Activated naive CD4-positive, alpha-beta T cell treated with anti-CD3 and anti-CD28 coated beads for 36 hours (primary cell): ENCODE data around the gene NLGN1. TPM values are rescaled to one million over a fixed set of nuclear protein-coding genes. Genes with fewer than 3 reads are reported as not detected.
"Not testable (repeated sequence)": the region's sequence is repeated elsewhere in the genome, so short reads cannot be mapped to it uniquely, and the experiment has no call there.

ENCODE experiments used
- CTCF ChIA-PET: fragments of 350-600 bp; sonication (Branson Sonifier 250); formaldehyde crosslinking; loops from one replicate; lab custom pipeline; 2021; ENCODE audit warnings: antibody characterized with exemption; lab: Charles Lee
- DNase-seq: peaks from one replicate; pipeline ENCODE4 v3.0.0-alpha.2; 2020
- H3K27ac Mint-ChIP-seq: one replicate; pipeline ENCODE4 v1.8.0; 2021; ENCODE audit warnings: mild to moderate bottlenecking, mixed read lengths
- H3K27me3 Mint-ChIP-seq: one replicate; pipeline ENCODE4 v1.8.0; 2021; ENCODE audit warnings: low read depth, mixed read lengths
- H3K36me3 Mint-ChIP-seq: one replicate; pipeline ENCODE4 v1.8.0; 2021; ENCODE audit warnings: low read depth, mixed read lengths
- H3K4me1 Mint-ChIP-seq: one replicate; pipeline ENCODE4 v1.8.0; 2021; ENCODE audit warnings: low read depth, mixed read lengths
- H3K4me3 Mint-ChIP-seq: one replicate; pipeline ENCODE4 v1.8.0; 2021; ENCODE audit warnings: mild to moderate bottlenecking, moderate library complexity, mixed read lengths
- H3K9me3 Mint-ChIP-seq: one replicate; pipeline ENCODE4 v1.8.0; 2021; ENCODE audit warnings: mixed read lengths
- intact Hi-C: fragments of 100-400 bp; cut with micrococcal nuclease; formaldehyde crosslinking; loops from one replicate; pipeline ENCODE4 v1.15.1; 2023
- total RNA-seq, 2 experiments: library from RNA; stranded (reverse); gene quantifications; one replicate each; pipeline ENCODE4 v1.2.3, GENCODE V29; 2021

Gene NLGN1
- total RNA-seq, 2 experiments from 2014 or later, result not detected

- Mint-ChIP-seq H3K4me3 (no peak overlapping the region), H3K9me3 (no peaks in the 10 kb centered on the region), H3K27me3 (no peaks in the 10 kb centered on the region), H3K27ac (no peak overlapping the region), H3K36me3 (no peaks in the 10 kb centered on the region), H3K4me1 (no peaks in the 10 kb centered on the region)
- CTCF ChIA-PET, result interaction anchor here (0.7 kb wide), 1 partner anchor 129 kb away, joined by 3 read pairs; no protein-coding TSS in a partner anchor
- intact Hi-C loops, result no loop called here
- no peak for DNase-seq
Observed at GRCh38 chr3:174204765-174205164, 807.2 kb downstream of the NLGN1 start.

DNA sequence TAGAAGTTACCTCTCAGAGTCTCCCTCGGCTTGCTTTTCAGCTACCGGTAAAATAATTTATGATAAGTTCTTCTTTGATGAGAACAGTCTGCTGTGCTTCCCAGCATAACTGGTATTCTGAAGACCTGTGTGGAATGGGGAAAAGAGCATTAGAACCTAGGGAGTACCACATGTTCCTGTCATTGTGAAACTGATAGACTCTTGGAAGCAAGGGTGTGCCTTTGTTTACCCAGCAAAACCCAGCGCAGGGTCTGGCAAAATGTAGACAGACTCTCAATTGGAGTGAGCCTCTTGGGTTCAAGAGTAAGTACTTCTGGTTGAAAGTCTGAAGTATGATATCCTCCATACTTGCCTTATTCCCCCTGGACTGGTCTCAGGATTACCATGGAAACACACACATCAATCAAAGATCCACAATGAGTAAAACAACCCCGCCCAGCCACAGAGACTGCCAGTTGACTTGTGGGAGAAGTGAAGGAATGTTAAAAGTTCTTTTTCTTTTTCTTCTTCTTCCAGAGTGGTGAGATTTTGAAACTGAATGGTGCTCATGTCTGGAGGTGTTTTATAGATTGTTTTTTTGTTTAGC is 809.2 kb downstream of the NLGN1 start:
- no peaks in the 10 kb centered on the region for H3K36me3 Mint-ChIP-seq
- DNase-seq, result no peak
- no peaks in the 10 kb centered on the region for H3K9me3 Mint-ChIP-seq
- intact Hi-C loops, result no loop called here
- no peaks in the 10 kb centered on the region for H3K27me3 Mint-ChIP-seq
- CTCF ChIA-PET, result interaction anchor here (0.6 kb wide), 1 partner anchor 1944 kb away, joined by 4 read pairs; no protein-coding TSS in a partner anchor
- no peak overlapping the region for H3K4me3 Mint-ChIP-seq
- no peaks in the 10 kb centered on the region for H3K4me1 Mint-ChIP-seq
- no peak overlapping the region for H3K27ac Mint-ChIP-seq

GRCh38 chr3:174208161-174208560 is 810.6 kb downstream of the NLGN1 start:
- intact Hi-C loops, result no loop called here
- Mint-ChIP-seq H3K27ac (no peak overlapping the region), H3K4me3 (no peak overlapping the region), H3K4me1 (no peaks in the 10 kb centered on the region), H3K27me3 (no peaks in the 10 kb centered on the region), H3K36me3 (no peaks in the 10 kb centered on the region), H3K9me3 (no peaks in the 10 kb centered on the region)
- CTCF ChIA-PET, result no interaction called here
- no peak for DNase-seq

GRCh38 chr3:174211896-174212295 is 814.4 kb downstream of the NLGN1 start:
- H3K27me3 Mint-ChIP-seq, DNase-seq, H3K9me3 Mint-ChIP-seq, H3K27ac Mint-ChIP-seq, intact Hi-C loops, H3K36me3 Mint-ChIP-seq, H3K4me3 Mint-ChIP-seq, CTCF ChIA-PET, H3K4me1 Mint-ChIP-seq: not testable (repeated sequence)

DNA sequence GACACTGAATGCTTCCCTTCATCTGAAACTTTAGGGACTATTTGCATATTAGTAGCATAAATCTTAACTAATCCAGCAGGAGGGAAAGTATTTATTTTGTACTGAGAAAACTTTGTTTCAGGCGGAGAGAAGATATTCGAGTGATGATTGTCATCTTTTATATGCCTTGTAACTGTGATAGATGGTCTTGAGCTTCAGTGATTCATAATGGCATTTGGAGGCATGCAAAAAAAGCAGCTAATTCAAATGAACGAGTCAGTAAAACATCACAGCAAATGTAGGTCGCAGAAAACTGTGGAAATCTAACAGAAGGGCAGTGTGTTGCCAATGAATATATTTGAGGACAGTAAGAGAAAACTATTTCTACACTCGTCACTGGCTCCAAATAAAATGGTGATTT is 817.9 kb downstream of the NLGN1 start:
- DNase-seq, result no peak
- intact Hi-C loops, result no loop called here
- peaks cover 6% of the 10 kb centered on the region for H3K4me1 Mint-ChIP-seq

DNA sequence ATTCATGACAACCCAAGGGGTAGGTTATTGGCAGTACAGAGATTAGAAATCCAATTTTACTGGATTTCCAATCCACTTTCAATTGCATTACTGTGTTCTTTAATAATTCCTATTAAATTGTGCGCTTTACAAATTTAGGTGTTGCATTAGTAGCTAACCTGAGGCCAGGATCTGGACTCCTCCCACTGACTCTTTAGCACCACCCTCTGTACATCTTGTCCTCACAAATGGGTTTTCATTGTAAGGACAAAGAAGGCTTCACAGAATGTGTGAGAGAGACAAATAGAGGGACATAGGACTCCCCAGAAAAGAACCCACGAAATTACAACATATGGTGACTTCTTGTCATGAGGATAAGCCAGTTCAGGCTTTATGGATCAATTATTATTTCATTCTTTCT is 818.5 kb downstream of the NLGN1 start:
- DNase-seq, result no peak
- Mint-ChIP-seq H3K36me3 (no peaks in the 10 kb centered on the region), H3K4me1 (peaks cover 6% of the 10 kb centered on the region), H3K4me3 (no peak overlapping the region), H3K27ac (no peak overlapping the region), H3K9me3 (peaks cover 2% of the 10 kb centered on the region), H3K27me3 (no peaks in the 10 kb centered on the region)
- CTCF ChIA-PET, result interaction anchor here (0.6 kb wide), 1 partner anchor 1193 kb away, joined by 3 read pairs; no protein-coding TSS in a partner anchor
- intact Hi-C loops, result no loop called here

More for the DNA sequence above, 817.9 kb downstream of the NLGN1 start:
- Mint-ChIP-seq H3K4me3 (no peak overlapping the region), H3K27ac (no peak overlapping the region), H3K9me3 (peaks cover 2% of the 10 kb centered on the region), H3K36me3 (no peaks in the 10 kb centered on the region), H3K27me3 (no peaks in the 10 kb centered on the region)
- CTCF ChIA-PET, result interaction anchor here (0.6 kb wide), 1 partner anchor 1193 kb away, joined by 3 read pairs; no protein-coding TSS in a partner anchor

DNA sequence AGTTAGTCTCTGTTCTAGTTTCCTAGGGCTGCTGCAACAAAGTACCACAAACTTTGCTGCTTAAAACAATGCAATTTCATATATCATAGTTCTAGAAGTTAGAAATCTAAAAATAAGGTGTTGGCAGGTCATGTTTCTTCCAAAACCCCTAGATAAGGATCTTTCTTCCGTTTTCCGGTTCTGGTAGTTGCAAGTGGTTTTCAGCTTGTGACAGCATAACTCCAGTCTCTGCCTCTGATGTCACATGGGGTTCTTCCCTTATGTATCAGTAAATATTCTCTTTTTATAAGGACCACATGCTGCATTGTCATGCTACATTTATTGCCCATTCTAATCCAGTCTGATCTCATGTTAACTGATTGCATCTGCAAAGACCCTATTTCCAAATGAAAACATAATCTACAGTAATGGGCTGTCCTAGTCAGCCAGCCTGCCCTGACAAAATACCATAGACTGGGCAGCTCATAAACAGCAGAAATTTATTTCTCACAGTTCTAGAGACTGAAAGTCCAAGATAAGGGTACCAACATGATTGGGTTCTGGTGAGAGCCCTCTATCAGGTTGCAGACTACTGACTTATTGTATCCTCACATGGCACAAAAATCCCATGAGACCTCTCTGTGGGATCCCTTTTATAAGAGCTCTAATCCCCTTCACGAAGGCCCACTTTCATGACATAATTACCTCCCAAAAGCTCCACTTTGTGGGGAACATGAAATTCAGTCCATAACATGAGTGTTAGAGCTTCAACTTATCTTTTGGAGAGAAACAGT is 819.6 kb downstream of the NLGN1 start:
- Mint-ChIP-seq H3K9me3 (peaks cover 2% of the 10 kb centered on the region), H3K27me3 (no peaks in the 10 kb centered on the region), H3K4me1 (peaks cover 6% of the 10 kb centered on the region), H3K36me3 (no peaks in the 10 kb centered on the region), H3K4me3 (no peak overlapping the region), H3K27ac (no peak overlapping the region)
- CTCF ChIA-PET, result interaction anchor here (0.6 kb wide), 1 partner anchor 515 kb away, joined by 3 read pairs; no protein-coding TSS in a partner anchor
- DNase-seq, result no peak
- intact Hi-C loops, result no loop called here

GRCh38 chr3:174218016-174218415 is 820.5 kb downstream of the NLGN1 start:
- DNase-seq, result no peak
- no peaks in the 10 kb centered on the region for H3K36me3 Mint-ChIP-seq
- CTCF ChIA-PET, result no interaction called here
- intact Hi-C loops, result no loop called here
- no peak overlapping the region for H3K4me3 Mint-ChIP-seq
- H3K9me3 Mint-ChIP-seq, result peaks cover 2% of the 10 kb centered on the region
- no peaks in the 10 kb centered on the region for H3K27me3 Mint-ChIP-seq
- H3K4me1 Mint-ChIP-seq, result peaks cover 6% of the 10 kb centered on the region
- no peak overlapping the region for H3K27ac Mint-ChIP-seq

DNA sequence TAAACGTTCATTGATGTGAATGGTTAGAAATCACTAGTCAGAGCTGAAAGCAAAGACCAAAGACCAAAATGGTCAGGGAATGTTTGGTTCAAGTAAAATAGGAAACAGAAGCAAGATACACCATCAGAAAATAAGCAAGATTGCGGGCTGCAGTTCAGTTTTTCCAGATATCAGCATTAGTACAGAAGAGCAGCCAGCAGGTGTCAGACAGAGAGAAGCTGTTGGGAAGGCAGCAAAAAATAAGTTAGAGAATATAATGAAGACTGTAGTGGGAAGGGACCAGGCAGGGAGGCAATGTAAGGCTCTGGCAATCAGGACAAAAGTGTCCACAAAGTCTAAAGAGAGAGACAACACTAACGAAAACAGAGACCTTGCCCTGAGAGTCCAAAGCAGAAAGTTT is 822.2 kb downstream of the NLGN1 start:
- Mint-ChIP-seq H3K27me3 (no peaks in the 10 kb centered on the region), H3K9me3 (peaks cover 2% of the 10 kb centered on the region), H3K36me3 (no peaks in the 10 kb centered on the region), H3K4me3 (no peak overlapping the region), H3K4me1 (peaks cover 6% of the 10 kb centered on the region), H3K27ac (no peak overlapping the region)
- CTCF ChIA-PET, result no interaction called here
- intact Hi-C loops, result no loop called here
- DNase-seq, result no peak

DNA sequence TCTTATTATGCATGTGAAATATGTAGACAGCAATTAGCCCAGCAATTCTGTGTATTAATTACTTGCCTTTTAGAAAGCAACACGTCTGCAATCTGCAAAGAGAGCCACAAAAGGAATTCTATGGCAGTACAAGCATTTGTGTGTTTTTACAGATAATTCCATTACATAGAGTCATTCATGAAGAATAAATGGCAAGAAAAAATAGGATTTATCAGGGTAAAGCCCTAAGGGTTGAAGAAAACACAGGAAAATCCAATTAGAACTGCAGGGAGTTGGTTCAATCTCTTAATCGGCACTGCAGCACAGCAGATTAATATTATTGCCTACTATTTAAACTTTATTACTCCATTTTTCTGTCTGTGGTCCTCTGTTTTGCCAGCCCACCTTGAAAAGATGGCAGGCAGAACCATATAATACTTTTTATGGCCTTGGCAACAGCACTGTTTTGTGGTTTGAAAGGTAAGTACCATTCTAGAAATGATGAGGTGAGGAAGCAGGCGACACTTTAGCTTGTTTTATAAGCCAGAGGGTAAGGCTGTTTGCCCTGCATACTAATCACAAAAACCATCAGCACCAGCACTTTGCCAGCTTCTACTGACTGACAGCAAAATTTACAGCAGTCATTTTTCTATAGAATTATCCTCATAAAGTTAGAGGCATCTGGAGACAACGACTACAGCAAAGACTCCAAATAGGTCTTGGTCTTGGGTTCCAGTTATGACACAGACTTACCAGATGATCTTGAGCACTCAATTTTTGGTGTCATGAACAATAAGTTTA is 823.4 kb downstream of the NLGN1 start:
- intact Hi-C loops, result no loop called here
- CTCF ChIA-PET, result interaction anchor here (0.7 kb wide), 1 partner anchor 23 kb away, joined by 3 read pairs; no protein-coding TSS in a partner anchor
- H3K36me3 Mint-ChIP-seq, result no peaks in the 10 kb centered on the region
- no peak overlapping the region for H3K27ac Mint-ChIP-seq
- no peaks in the 10 kb centered on the region for H3K27me3 Mint-ChIP-seq
- H3K9me3 Mint-ChIP-seq, result no peaks in the 10 kb centered on the region
- peaks cover 6% of the 10 kb centered on the region for H3K4me1 Mint-ChIP-seq
- DNase-seq, result no peak
- no peak overlapping the region for H3K4me3 Mint-ChIP-seq

DNA sequence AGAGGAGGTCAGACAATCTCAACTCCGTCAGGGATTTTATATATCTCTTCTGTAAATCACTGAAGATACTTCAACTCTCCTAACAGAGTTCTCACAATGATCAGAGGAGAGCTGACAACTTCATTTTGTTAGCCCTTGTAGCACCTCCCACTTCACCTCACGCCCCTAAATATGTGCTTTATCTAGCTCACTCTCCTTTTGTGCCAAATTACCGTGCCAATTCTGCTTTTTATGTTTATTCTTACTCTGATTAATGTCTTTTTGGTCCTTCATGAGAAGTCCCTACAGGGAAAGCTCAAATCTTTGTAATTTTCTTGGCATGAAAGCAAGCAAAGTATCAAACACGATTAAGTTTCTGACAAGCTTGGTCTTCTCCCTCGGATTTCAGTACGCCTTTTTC is 825.5 kb downstream of the NLGN1 start:
- no peak for DNase-seq
- no peaks in the 10 kb centered on the region for H3K4me1 Mint-ChIP-seq
- no peak overlapping the region for H3K4me3 Mint-ChIP-seq
- no peaks in the 10 kb centered on the region for H3K9me3 Mint-ChIP-seq
- intact Hi-C loops, result no loop called here
- no peak overlapping the region for H3K27ac Mint-ChIP-seq
- H3K36me3 Mint-ChIP-seq, result no peaks in the 10 kb centered on the region
- CTCF ChIA-PET, result no interaction called here
- H3K27me3 Mint-ChIP-seq, result no peaks in the 10 kb centered on the region

DNA sequence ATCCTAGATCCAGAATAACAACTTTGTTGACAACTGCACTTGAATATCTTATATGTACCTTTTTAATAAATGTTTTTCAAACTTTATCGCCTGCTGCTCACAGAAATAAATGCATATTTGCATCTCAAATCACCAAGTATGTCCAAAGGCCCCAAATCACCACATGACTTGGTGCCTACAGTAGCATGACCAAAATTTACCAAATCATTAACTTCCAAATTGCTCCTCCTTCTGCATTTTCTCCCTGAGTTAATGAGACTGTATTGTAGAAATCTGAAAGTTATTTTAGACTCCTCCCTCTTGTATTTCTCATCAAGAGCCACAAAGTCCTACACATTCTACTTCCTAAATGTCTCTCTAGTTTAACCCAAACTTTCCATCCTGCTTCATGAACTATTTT is 826.1 kb downstream of the NLGN1 start:
- CTCF ChIA-PET, result no interaction called here
- no peak overlapping the region for H3K27ac Mint-ChIP-seq

More for the DNA sequence above, 826.1 kb downstream of the NLGN1 start:
- no peak for DNase-seq
- no peaks in the 10 kb centered on the region for H3K4me1 Mint-ChIP-seq
- no peaks in the 10 kb centered on the region for H3K27me3 Mint-ChIP-seq
- intact Hi-C loops, result no loop called here
- no peaks in the 10 kb centered on the region for H3K9me3 Mint-ChIP-seq
- H3K4me3 Mint-ChIP-seq, result no peak overlapping the region
- no peaks in the 10 kb centered on the region for H3K36me3 Mint-ChIP-seq
